Activated CD4-positive, alpha-beta T cell treated with anti-CD3 and anti-CD28 coated beads for 24 hours (primary cell): ENCODE data around the gene SH3TC1.

ENCODE experiments used
- DNase-seq, 2 donors: peaks; one replicate each; pipeline ENCODE4 v3.0.0-alpha.2; 2020; ENCODE audit warnings: low read depth in 2 of 2

The SH3TC1 gene

GRCh38 chr4:8242782-8243560 is 43.9 kb downstream of the SH3TC1 start:
- no peak for DNase-seq

- DNase-seq, result no peak
Measured at GRCh38 chr4:8244001-8244757, 45.1 kb downstream of the SH3TC1 start.

GRCh38 chr4:8244931-8245460 is 45.9 kb downstream of the SH3TC1 start:
- DNase-seq, result no peak

GRCh38 chr4:8245884-8246833 is 47.1 kb downstream of the SH3TC1 start:
- no peak for DNase-seq

- DNase-seq, result no peak
Measured at GRCh38 chr4:8247047-8247930, 48.2 kb downstream of the SH3TC1 start.

- DNase-seq, result no peak
Measured at GRCh38 chr4:8248091-8248490, 49.0 kb downstream of the SH3TC1 start.

- DNase-seq, result no peak
Measured at GRCh38 chr4:8250227-8250626, 51.1 kb downstream of the SH3TC1 start.

- no peak for DNase-seq
Measured at GRCh38 chr4:8250637-8251036, 51.5 kb downstream of the SH3TC1 start.

- no peak for DNase-seq
Measured at GRCh38 chr4:8251110-8251883, 52.2 kb downstream of the SH3TC1 start.

GRCh38 chr4:8252301-8253173 is 53.4 kb downstream of the SH3TC1 start:
- no peak for DNase-seq

GRCh38 chr4:8254076-8254475 is 55.0 kb downstream of the SH3TC1 start:
- DNase-seq, result no peak

GRCh38 chr4:8255698-8256441 is 56.8 kb downstream of the SH3TC1 start:
- DNase-seq, result no peak

GRCh38 chr4:8257854-8258253 is 58.8 kb downstream of the SH3TC1 start:
- no peak for DNase-seq

- DNase-seq, result no peak
Measured at GRCh38 chr4:8258552-8259212, 59.6 kb downstream of the SH3TC1 start.

- no peak for DNase-seq
Measured at GRCh38 chr4:8259743-8260430, 60.8 kb downstream of the SH3TC1 start.

- DNase-seq, result no peak
Measured at GRCh38 chr4:8260656-8261111, 61.6 kb downstream of the SH3TC1 start.
